ENCODE results near the gene TMEM9.
"Not testable (repeated sequence)": the region's sequence is repeated elsewhere in the genome, so short reads cannot be mapped to it uniquely, and the experiment has no call there.

Gene TMEM9

GRCh38 chr1:201164645-201165044 lies 10.4 kb upstream of the TMEM9 start:
- Histone ChIP-seq H3K9ac (no peak overlapping the region), H4K20me1 (ENCODE audit: insufficient read depth) (no peaks in the 10 kb centered on the region), H3K27ac (no peak overlapping the region), H3K36me3 (ENCODE audit: insufficient read depth) (no peaks in the 10 kb centered on the region), H3K79me2 (ENCODE audit: insufficient read depth, low read depth) (no peaks in the 10 kb centered on the region), H3K4me1 (ENCODE audit: low read depth, poor library complexity, severe bottlenecking) (peaks cover 39% of the 10 kb centered on the region), H2AFZ (ENCODE audit: low read depth) (no peak overlapping the region), H3K4me3 (IDR thresholded peaks at IDR 0.05; ENCODE audit: insufficient read depth, low read depth, low read length) (no peak overlapping the region), H3K27me3 (ENCODE audit: insufficient read depth, low read depth) (no peaks in the 10 kb centered on the region), H3K4me2 (no peak overlapping the region)
- TF ChIP-seq CTCF (conservative IDR thresholded peaks at IDR 0.05; ENCODE audit: low read depth, low read length): no peak

GRCh38 chr1:201163707-201164106 lies 9.4 kb upstream of the TMEM9 start:
- H3K4me3 ChIP-seq (IDR thresholded peaks at IDR 0.05; ENCODE audit: insufficient read depth, low read depth, low read length): no peak overlapping the region
- H3K9ac ChIP-seq: no peak overlapping the region
- H3K4me1 ChIP-seq (ENCODE audit: low read depth, poor library complexity, severe bottlenecking): peaks cover 32% of the 10 kb centered on the region
- no peak overlapping the region for H3K4me2 ChIP-seq
- H2AFZ ChIP-seq (ENCODE audit: low read depth): no peak overlapping the region
- no peak overlapping the region for H3K27ac ChIP-seq
- no peak for TF ChIP-seq CTCF (conservative IDR thresholded peaks at IDR 0.05; ENCODE audit: low read depth, low read length)
- no peaks in the 10 kb centered on the region for H3K79me2 ChIP-seq (ENCODE audit: insufficient read depth, low read depth)
- no peaks in the 10 kb centered on the region for H3K36me3 ChIP-seq (ENCODE audit: insufficient read depth)
- no peaks in the 10 kb centered on the region for H3K27me3 ChIP-seq (ENCODE audit: insufficient read depth, low read depth)
- no peaks in the 10 kb centered on the region for H4K20me1 ChIP-seq (ENCODE audit: insufficient read depth)

GRCh38 chr1:201163036-201163435 lies 8.8 kb upstream of the TMEM9 start:
- H4K20me1 ChIP-seq (ENCODE audit: insufficient read depth): not testable (repeated sequence)

GRCh38 chr1:201157949-201158348 lies 3.7 kb upstream of the TMEM9 start:
- H3K79me2 ChIP-seq (ENCODE audit: insufficient read depth, low read depth): peaks cover 8% of the 10 kb centered on the region; the same call in 1 of the 2 replicates
- no peak overlapping the region for H3K4me2 ChIP-seq
- no peaks in the 10 kb centered on the region for H3K36me3 ChIP-seq (ENCODE audit: insufficient read depth)
- TF ChIP-seq CTCF (conservative IDR thresholded peaks at IDR 0.05; ENCODE audit: low read depth, low read length): no peak
- no peaks in the 10 kb centered on the region for H3K27me3 ChIP-seq (ENCODE audit: insufficient read depth, low read depth)
- no peak overlapping the region for H3K4me3 ChIP-seq (IDR thresholded peaks at IDR 0.05; ENCODE audit: insufficient read depth, low read depth, low read length)
- H3K9ac ChIP-seq: no peak overlapping the region
- H3K27ac ChIP-seq: no peak overlapping the region
- H3K4me1 ChIP-seq (ENCODE audit: low read depth, poor library complexity, severe bottlenecking): peaks cover 61% of the 10 kb centered on the region
- H4K20me1 ChIP-seq (ENCODE audit: insufficient read depth): no peaks in the 10 kb centered on the region
- no peak overlapping the region for H2AFZ ChIP-seq (ENCODE audit: low read depth)

More at GRCh38 chr1:201163036-201163435, 8.8 kb upstream of the TMEM9 start:
- peaks cover 32% of the 10 kb centered on the region for H3K4me1 ChIP-seq (ENCODE audit: low read depth, poor library complexity, severe bottlenecking)
- not testable (repeated sequence) for H3K4me2 ChIP-seq; H3K27me3 ChIP-seq (ENCODE audit: insufficient read depth, low read depth); H3K79me2 ChIP-seq (ENCODE audit: insufficient read depth, low read depth); H3K36me3 ChIP-seq (ENCODE audit: insufficient read depth); H3K4me3 ChIP-seq (IDR thresholded peaks at IDR 0.05; ENCODE audit: insufficient read depth, low read depth, low read length); H3K27ac ChIP-seq; H3K9ac ChIP-seq; H2AFZ ChIP-seq (ENCODE audit: low read depth)

- no peaks in the 10 kb centered on the region for H3K36me3 ChIP-seq (ENCODE audit: insufficient read depth)
- H3K27me3 ChIP-seq (ENCODE audit: insufficient read depth, low read depth): no peaks in the 10 kb centered on the region
- no peak overlapping the region for H3K9ac ChIP-seq
- H3K4me1 ChIP-seq (ENCODE audit: low read depth, poor library complexity, severe bottlenecking): peaks cover 55% of the 10 kb centered on the region
- no peak overlapping the region for H2AFZ ChIP-seq (ENCODE audit: low read depth)
- no peaks in the 10 kb centered on the region for H4K20me1 ChIP-seq (ENCODE audit: insufficient read depth)
- H3K4me2 ChIP-seq: peak overlapping the region; percentile 2; the same call in 1 of the 2 replicates
- TF ChIP-seq CTCF (conservative IDR thresholded peaks at IDR 0.05; ENCODE audit: low read depth, low read length): no peak
- no peak overlapping the region for H3K4me3 ChIP-seq (IDR thresholded peaks at IDR 0.05; ENCODE audit: insufficient read depth, low read depth, low read length)
- H3K27ac ChIP-seq: no peak overlapping the region
- peaks cover 8% of the 10 kb centered on the region; the same call in 1 of the 2 replicates for H3K79me2 ChIP-seq (ENCODE audit: insufficient read depth, low read depth)
Observed at GRCh38 chr1:201156819-201157218, 2.5 kb upstream of the TMEM9 start.

Measured in KMS-11 (cell line).